ENCODE measurements around the gene TMEM204.

DNA sequence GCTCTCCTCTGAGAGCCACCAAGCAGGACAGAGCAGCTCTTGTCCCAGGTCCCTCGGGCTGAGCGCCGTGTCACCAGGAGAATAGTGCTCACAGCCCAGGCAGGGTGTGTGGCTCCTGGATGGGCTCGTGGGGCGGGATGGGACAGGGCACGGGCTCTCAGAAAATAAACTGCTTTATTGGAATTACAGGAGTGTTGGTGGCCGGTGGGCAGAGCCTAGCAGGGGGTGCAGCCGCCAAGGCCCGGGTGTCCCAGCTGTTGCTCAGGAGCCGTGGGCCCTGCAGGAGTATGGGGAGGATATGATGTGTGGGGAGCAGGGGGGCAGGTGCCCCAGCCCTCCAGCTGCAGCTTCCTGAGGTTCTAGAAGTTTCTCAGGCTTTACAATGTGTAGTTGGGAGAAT lies 23.2 kb upstream of the TMEM204 start:
- TF ChIP-seq FOXP2 (optimal IDR thresholded peaks at IDR 0.05; ENCODE audit: borderline replicate concordance, extremely low read depth, extremely low read length, insufficient read depth): no peak
- no peak for TF ChIP-seq POLR2AphosphoS5 (IDR thresholded peaks at IDR 0.05; ENCODE audit: low read depth, low read length)
- TF ChIP-seq, protein P1, sequence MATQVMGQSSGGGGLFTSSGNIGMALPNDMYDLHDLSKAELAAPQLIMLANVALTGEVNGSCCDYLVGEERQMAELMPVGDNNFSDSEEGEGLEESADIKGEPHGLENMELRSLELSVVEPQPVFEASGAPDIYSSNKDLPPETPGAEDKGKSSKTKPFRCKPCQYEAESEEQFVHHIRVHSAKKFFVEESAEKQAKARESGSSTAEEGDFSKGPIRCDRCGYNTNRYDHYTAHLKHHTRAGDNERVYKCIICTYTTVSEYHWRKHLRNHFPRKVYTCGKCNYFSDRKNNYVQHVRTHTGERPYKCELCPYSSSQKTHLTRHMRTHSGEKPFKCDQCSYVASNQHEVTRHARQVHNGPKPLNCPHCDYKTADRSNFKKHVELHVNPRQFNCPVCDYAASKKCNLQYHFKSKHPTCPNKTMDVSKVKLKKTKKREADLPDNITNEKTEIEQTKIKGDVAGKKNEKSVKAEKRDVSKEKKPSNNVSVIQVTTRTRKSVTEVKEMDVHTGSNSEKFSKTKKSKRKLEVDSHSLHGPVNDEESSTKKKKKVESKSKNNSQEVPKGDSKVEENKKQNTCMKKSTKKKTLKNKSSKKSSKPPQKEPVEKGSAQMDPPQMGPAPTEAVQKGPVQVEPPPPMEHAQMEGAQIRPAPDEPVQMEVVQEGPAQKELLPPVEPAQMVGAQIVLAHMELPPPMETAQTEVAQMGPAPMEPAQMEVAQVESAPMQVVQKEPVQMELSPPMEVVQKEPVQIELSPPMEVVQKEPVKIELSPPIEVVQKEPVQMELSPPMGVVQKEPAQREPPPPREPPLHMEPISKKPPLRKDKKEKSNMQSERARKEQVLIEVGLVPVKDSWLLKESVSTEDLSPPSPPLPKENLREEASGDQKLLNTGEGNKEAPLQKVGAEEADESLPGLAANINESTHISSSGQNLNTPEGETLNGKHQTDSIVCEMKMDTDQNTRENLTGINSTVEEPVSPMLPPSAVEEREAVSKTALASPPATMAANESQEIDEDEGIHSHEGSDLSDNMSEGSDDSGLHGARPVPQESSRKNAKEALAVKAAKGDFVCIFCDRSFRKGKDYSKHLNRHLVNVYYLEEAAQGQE (IDR thresholded peaks at IDR 0.05; ENCODE audit: insufficient read depth in 1 of 2, low read depth in 2 of 2, low read length in 2 of 2): no peak

Measured in PFSK-1 (cell line).